HCT116 (cell line): ENCODE results near the gene NDUFB10. TPM values are rescaled to one million over a fixed set of nuclear protein-coding genes. Genes with fewer than 3 reads are reported as not detected.

ENCODE experiments used
- ATAC-seq: fragments of 200-7000 bp; cut with Tn5 transposase; 2 replicates; pipeline ENCODE4 v1.9.1; 2020; ENCODE audit warnings: mild to moderate bottlenecking, moderate library complexity
- BruUV-seq: library from RNA; stranded (reverse); fragments of 400-500 nt; replicated peaks from 2 replicates; lab custom pipeline; 2021; lab: Mats Ljungman, UMichigan
- CTCF ChIA-PET: fragments of 300-600 bp; sonication (Branson Sonifier 250); formaldehyde crosslinking; loops from one replicate; lab custom pipeline; 2021; ENCODE audit warnings: antibody characterized with exemption; lab: Charles Lee
- POLR2A ChIA-PET: fragments of 300-600, 350-600 bp; sonication (Branson Sonifier 250); formaldehyde crosslinking; loops from one replicate; lab custom pipeline; 2021; ENCODE audit warnings: antibody characterized with exemption; lab: Charles Lee
- RAD21 ChIA-PET, 2 experiments: fragments of 300-600 bp; sonication (Branson Sonifier 250); formaldehyde crosslinking; loops; one replicate each; lab custom pipeline; 2023; ENCODE audit warnings: low total read pairs in 2 of 2; ENCODE audit not compliant: uncharacterized antibody in 2 of 2, unreplicated experiment in 2 of 2, low non-redundant PET in 1 of 2; lab: Charles Lee
- DNase-seq: peaks from one replicate; pipeline ENCODE4 v3.0.0-alpha.2; 2010; ENCODE audit warnings: low read depth, low spot score
- H2AFZ ChIP-seq: fragments of 200-600 bp; shearing (Covaris generic), sonication (generic); 2 replicates; pipeline ENCODE4 v1.6.1; 2017; ENCODE audit warnings: low read depth, mixed run types, mixed read lengths, antibody characterized with exemption, low read length; ENCODE audit not compliant: poor library complexity, severe bottlenecking
- H3K27ac ChIP-seq: 2 replicates; pipeline ENCODE4 v1.5.1; 2012; ENCODE audit warnings: low read depth, low read length
- H3K27me3 ChIP-seq: fragments of 200-600 bp; sonication (generic); 2 replicates; pipeline ENCODE4 v1.6.1; 2016; ENCODE audit warnings: mixed run types, low read length, mixed read lengths; ENCODE audit not compliant: insufficient read depth
- H3K36me3 ChIP-seq, 2 experiments: fragments of 200-500 bp in 1 of 2; fragments of 200-600 bp in 1 of 2; sonication (Bioruptor generic) in 1 of 2; sonication (generic) in 1 of 2; 2 replicates each; pipeline versions ENCODE4 v1.5.1 to v1.6.1; 2014 to 2016; ENCODE audit warnings: low read length in 2 of 2, inconsistent platforms in 1 of 2, mixed read lengths in 1 of 2, mixed run types in 1 of 2; ENCODE audit not compliant: insufficient read depth in 2 of 2, control insufficient read depth in 1 of 2
- H3K4me1 ChIP-seq, 2 experiments: fragments of 200-600 bp in 1 of 2; sonication (generic) in 1 of 2; 2 replicates each; pipeline versions ENCODE4 v1.5.1 to v1.6.1; 2012 to 2017; ENCODE audit warnings: low read length in 2 of 2, inconsistent platforms in 1 of 2, mild to moderate bottlenecking in 1 of 2, mixed read lengths in 1 of 2, mixed run types in 1 of 2, moderate library complexity in 1 of 2; ENCODE audit not compliant: insufficient read depth in 2 of 2, control insufficient read depth in 1 of 2
- H3K4me2 ChIP-seq: fragments of 200-600 bp; sonication (generic); 2 replicates; pipeline ENCODE4 v1.6.1; 2017; ENCODE audit warnings: mixed run types, low read length, mixed read lengths
- H3K4me3 ChIP-seq, 2 experiments: fragments of 200-600 bp in 1 of 2; sonication (generic) in 1 of 2; replicated peaks in 1 of 2; 2 replicates each; pipeline ENCODE4 v1.5.1; 2011 to 2016; ENCODE audit warnings: low read length in 2 of 2, control low read depth in 1 of 2, low read depth in 1 of 2, mild to moderate bottlenecking in 1 of 2, mixed read lengths in 1 of 2, mixed run types in 1 of 2
- H3K79me2 ChIP-seq: fragments of 200-600 bp; sonication (generic); 2 replicates; pipeline ENCODE4 v1.6.1; 2017; ENCODE audit warnings: mild to moderate bottlenecking, mixed run types, low read length, moderate library complexity, mixed read lengths; ENCODE audit not compliant: insufficient read depth
- H3K9ac ChIP-seq: fragments of 200-600 bp; sonication (generic); 2 replicates; pipeline ENCODE4 v1.6.1; 2016; ENCODE audit warnings: low read length, mixed read lengths
- H3K9me2 ChIP-seq: fragments of 200-600 bp; sonication (generic), shearing (Covaris generic); 2 replicates; pipeline ENCODE4 v1.6.1; 2017; ENCODE audit warnings: mixed run types, mild to moderate bottlenecking, moderate library complexity; ENCODE audit not compliant: insufficient read depth
- H3K9me3 ChIP-seq, 2 experiments: fragments of 200-500 bp in 1 of 2; fragments of 200-600 bp in 1 of 2; sonication (Bioruptor generic) in 1 of 2; sonication (generic) in 1 of 2; 2 replicates each; pipeline ENCODE4 v1.6.1; 2014 to 2017; ENCODE audit warnings: low read length in 2 of 2, mixed read lengths in 2 of 2, inconsistent platforms in 1 of 2, low read depth in 1 of 2, mild to moderate bottlenecking in 1 of 2, mixed run types in 1 of 2, moderate library complexity in 1 of 2; ENCODE audit not compliant: control insufficient read depth in 1 of 2, insufficient read depth in 1 of 2
- H4K20me1 ChIP-seq: fragments of 200-600 bp; sonication (generic), shearing (Covaris generic); 2 replicates; pipeline ENCODE4 v1.6.1; 2017; ENCODE audit warnings: mixed run types, mild to moderate bottlenecking, moderate library complexity; ENCODE audit not compliant: insufficient read depth
- CTCF ChIP-seq, 3 experiments: fragments of 200-600 bp in 1 of 3; sonication (generic) in 1 of 3; IDR thresholded peaks in 2 of 3; conservative IDR thresholded peaks in 1 of 3; 2 replicates each; pipeline ENCODE4 v1.5.1; 2012 to 2017; ENCODE audit warnings: low read depth in 2 of 3, low read length in 2 of 3, antibody characterized with exemption in 1 of 3, borderline replicate concordance in 1 of 3, control low read depth in 1 of 3, mild to moderate bottlenecking in 1 of 3, mixed read lengths in 1 of 3, mixed run types in 1 of 3, moderate library complexity in 1 of 3; ENCODE audit not compliant: insufficient read depth in 1 of 3
- EZH2 ChIP-seq: fragments of 200-600 bp; sonication (generic); IDR thresholded peaks from 2 replicates; pipeline ENCODE4 v1.6.1; 2017; ENCODE audit warnings: antibody characterized with exemption, mixed run types
- EZH2phosphoT487 ChIP-seq: fragments of 200-600 bp; IDR thresholded peaks from 2 replicates; pipeline ENCODE4 v1.6.1; 2018; ENCODE audit warnings: antibody characterized with exemption, borderline replicate concordance
- FOSL1 ChIP-seq: IDR thresholded peaks from 2 replicates; pipeline ENCODE4 v1.6.1; 2012; ENCODE audit warnings: low read depth
- REST ChIP-seq: IDR thresholded peaks from 2 replicates; pipeline ENCODE4 v1.6.1; 2012; ENCODE audit warnings: low read depth
- SP1 ChIP-seq: IDR thresholded peaks from 2 replicates; pipeline ENCODE4 v1.6.1; 2012; ENCODE audit warnings: low read depth
- TCF7L2 ChIP-seq: IDR thresholded peaks from 2 replicates; pipeline ENCODE4 v1.7.0; 2011; ENCODE audit warnings: borderline replicate concordance, inconsistent platforms; ENCODE audit not compliant: insufficient read depth, insufficient read length; ENCODE audit errors: extremely low read depth
- YY1 ChIP-seq: IDR thresholded peaks from 2 replicates; pipeline ENCODE4 v1.6.1; 2011; ENCODE audit warnings: low read length, low read depth, moderate library complexity, mild to moderate bottlenecking; ENCODE audit not compliant: insufficient replicate concordance; ENCODE audit errors: extremely low read depth
- intact Hi-C: fragments of 100-400 bp; cut with micrococcal nuclease; formaldehyde crosslinking; loops from 2 replicates; pipeline ENCODE4 v1.10.0; 2022
- total RNA-seq: library from RNA; stranded (reverse); gene quantifications from one replicate; pipeline ENCODE4 v1.2.1, GENCODE V29; 2021; ENCODE audit not compliant: unreplicated experiment
- TF ChIP-seq, protein P1 (sequence below): IDR thresholded peaks from 2 replicates; pipeline ENCODE4 v1.6.1; 2012

The NDUFB10 gene
- total RNA-seq, 1 experiment from 2014 or later: 273 TPM

DNA sequence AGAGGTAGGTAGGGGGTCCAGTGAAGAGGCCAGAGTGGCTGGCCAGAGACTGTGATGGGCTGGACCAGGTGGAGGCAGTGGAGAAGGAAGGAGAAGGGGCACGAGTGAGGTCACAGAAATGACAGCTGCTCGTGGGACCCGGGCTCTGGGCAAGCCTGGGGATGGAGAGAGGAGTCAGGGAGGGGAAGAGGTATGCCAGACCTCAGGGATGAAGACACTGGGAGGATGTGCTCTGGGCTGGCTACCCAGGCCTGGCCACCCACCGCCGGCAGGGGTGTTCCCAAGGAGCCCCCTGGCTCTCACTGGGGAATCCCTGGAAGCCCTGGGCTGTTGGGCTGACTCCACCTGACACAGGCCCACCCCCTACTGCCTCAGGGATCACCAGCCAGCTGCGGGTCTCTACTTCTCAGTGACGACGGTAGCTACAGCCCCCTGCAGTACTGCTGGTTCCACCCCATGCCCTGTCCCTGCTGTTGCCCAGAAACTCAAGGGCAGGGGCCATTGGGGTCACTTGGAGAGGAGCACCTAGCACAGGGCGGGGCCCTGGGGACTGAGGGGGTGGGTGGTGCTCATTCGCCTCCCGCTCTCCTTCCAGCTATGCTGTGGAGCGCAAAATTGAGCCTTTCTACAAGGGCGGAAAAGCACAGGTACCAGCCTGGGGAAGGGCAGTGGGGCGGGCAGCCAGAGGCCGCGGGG is 14.3 kb downstream of the NDUFB10 start:
- Histone ChIP-seq H3K36me3 (peaks cover 0 to 41% of the 10 kb centered on the region in 2 experiments; a peak in 2 of 4 replicates), H3K4me2 (peak overlapping the region; percentile 98), H2AFZ (no peak overlapping the region), H3K9me3 (no peaks in the 10 kb centered on the region), H3K27ac (no peak overlapping the region), H3K4me3 (peak overlapping the region in 1 of 2 experiments; percentile 96; a peak in 3 of 4 replicates), H4K20me1 (no peaks in the 10 kb centered on the region), H3K27me3 (no peaks in the 10 kb centered on the region), H3K4me1 (peaks cover 11 to 29% of the 10 kb centered on the region in 2 experiments), H3K79me2 (peaks cover 37% of the 10 kb centered on the region), H3K9ac (peak overlapping the region; percentile 98), H3K9me2 (no peaks in the 10 kb centered on the region)
- DNase-seq (no peak), ATAC-seq (no peak)
- no TSS peak for BruUV-seq
- ChIA-PET POLR2A (interaction anchor here (1.4 kb wide), 1 partner anchor 9 kb away, joined by 5 read pairs; the partner anchor contains the start of gene RPS2), RAD21 (no interaction called here), CTCF (no interaction called here)
- no peak for TF ChIP-seq YY1
- no peak for TF ChIP-seq TCF7L2
- TF ChIP-seq SP1: no peak
- TF ChIP-seq REST: no peak
- no peak for TF ChIP-seq CTCF (IDR thresholded peaks at IDR 0.05 in 2 of 3, conservative IDR thresholded peaks at IDR 0.05 in 1 of 3; ENCODE audit: borderline replicate concordance in 1 of 3, insufficient read depth in 1 of 3, low read depth in 2 of 3, low read length in 2 of 3)
- TF ChIP-seq EZH2phosphoT487: no peak
- TF ChIP-seq, protein P1, sequence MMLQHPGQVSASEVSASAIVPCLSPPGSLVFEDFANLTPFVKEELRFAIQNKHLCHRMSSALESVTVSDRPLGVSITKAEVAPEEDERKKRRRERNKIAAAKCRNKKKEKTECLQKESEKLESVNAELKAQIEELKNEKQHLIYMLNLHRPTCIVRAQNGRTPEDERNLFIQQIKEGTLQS: no peak
- no peak for TF ChIP-seq FOSL1
- TF ChIP-seq EZH2: no peak
- intact Hi-C loops: no loop called here
